GM20000 (cell line): ENCODE measurements around the gene AGR2.

Experiments
- DNase-seq: peaks from one replicate; pipeline ENCODE4 v3.0.0; 2012; ENCODE audit warnings: low spot score
- TF ChIP-seq, protein P1 (sequence below): IDR thresholded peaks from 2 replicates; pipeline ENCODE4 v1.5.1; 2012; ENCODE audit warnings: mild to moderate bottlenecking, control low read depth; ENCODE audit errors: extremely low read depth, missing control alignments

The AGR2 gene

DNA sequence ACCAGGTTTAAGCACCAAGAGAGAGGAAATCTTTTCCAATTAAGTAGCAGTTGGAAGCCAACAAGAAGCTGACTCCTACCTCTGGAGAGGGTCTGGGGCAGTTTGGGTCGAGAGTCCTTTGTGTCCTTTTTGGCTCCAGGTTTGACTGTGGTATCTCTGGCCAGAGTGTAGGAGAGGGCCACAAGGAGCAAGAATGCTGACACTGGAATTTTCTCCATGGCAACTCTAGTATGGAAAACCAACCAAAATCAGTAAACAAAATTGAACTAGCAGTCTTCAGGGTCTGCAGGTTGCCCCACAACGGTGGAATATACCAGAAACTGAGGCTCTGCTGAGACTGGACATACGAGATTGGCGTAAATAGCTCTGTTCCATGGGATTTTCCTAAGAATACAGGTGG, 3.2 kb downstream of the AGR2 start:
- TF ChIP-seq, protein P1, sequence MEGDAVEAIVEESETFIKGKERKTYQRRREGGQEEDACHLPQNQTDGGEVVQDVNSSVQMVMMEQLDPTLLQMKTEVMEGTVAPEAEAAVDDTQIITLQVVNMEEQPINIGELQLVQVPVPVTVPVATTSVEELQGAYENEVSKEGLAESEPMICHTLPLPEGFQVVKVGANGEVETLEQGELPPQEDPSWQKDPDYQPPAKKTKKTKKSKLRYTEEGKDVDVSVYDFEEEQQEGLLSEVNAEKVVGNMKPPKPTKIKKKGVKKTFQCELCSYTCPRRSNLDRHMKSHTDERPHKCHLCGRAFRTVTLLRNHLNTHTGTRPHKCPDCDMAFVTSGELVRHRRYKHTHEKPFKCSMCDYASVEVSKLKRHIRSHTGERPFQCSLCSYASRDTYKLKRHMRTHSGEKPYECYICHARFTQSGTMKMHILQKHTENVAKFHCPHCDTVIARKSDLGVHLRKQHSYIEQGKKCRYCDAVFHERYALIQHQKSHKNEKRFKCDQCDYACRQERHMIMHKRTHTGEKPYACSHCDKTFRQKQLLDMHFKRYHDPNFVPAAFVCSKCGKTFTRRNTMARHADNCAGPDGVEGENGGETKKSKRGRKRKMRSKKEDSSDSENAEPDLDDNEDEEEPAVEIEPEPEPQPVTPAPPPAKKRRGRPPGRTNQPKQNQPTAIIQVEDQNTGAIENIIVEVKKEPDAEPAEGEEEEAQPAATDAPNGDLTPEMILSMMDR, result no peak
- no peak for DNase-seq

DNA sequence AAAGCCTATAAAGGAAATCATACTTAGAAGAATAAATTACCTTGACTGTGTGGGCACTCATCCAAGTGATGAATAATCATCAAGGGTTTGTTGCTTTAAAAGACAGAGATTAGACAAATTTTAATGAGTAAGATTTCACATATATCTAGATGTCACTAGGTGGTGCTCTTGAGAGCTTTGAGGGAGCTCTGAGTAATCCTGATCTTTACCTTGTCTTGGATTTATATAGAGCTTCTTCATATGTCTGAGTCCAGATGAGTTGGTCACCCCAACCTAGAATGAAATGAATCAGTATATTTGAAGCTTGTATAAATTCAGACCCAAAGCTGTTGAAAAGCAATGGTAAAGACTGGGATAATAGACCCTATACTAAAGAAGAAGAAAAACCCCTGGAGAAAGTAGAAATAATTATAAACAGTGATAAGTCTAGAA, 3.7 kb downstream of the AGR2 start:
- peak; percentile 56 for DNase-seq
- TF ChIP-seq, protein P1, result no peak

DNA sequence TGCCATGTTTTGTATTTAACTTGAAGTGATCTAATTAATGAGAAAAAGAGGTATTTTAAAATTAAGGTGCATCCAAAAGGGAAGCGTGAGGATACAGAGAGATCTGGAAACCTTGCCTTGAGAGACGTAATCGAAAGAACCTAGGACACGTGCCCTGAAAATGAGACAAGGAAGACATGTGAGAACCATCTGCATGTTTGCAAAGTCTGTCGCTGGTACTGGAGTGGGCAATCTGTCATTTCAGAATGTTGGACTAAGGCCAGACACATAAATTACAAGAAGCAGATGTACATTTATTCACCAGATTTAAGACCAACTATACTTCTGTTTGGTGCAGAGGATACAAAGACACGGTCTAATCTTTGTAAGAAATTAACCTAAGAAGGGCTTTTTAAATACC, 9.2 kb downstream of the AGR2 start:
- DNase-seq, result no peak
- TF ChIP-seq, protein P1, result no peak

DNA sequence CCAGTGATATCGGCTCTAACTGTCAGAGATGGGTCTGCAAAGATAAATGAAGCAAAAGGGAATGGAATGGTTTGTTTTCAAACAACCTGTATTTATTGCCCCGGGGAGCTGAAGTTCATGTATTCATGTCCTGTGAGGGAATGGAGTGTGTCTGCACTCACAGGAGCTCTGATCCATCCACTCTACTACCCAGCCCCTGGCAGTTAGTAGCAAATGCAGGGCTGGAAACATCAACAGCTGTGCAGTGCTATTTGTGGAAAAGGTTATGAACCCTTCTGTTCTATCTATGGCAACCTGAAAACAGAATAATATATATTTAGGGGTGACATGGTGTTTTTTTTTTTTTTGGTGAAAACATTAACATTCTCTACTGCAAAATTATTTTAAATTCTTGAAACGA, 9.8 kb downstream of the AGR2 start:
- TF ChIP-seq, protein P1, result no peak
- DNase-seq, result no peak

DNA sequence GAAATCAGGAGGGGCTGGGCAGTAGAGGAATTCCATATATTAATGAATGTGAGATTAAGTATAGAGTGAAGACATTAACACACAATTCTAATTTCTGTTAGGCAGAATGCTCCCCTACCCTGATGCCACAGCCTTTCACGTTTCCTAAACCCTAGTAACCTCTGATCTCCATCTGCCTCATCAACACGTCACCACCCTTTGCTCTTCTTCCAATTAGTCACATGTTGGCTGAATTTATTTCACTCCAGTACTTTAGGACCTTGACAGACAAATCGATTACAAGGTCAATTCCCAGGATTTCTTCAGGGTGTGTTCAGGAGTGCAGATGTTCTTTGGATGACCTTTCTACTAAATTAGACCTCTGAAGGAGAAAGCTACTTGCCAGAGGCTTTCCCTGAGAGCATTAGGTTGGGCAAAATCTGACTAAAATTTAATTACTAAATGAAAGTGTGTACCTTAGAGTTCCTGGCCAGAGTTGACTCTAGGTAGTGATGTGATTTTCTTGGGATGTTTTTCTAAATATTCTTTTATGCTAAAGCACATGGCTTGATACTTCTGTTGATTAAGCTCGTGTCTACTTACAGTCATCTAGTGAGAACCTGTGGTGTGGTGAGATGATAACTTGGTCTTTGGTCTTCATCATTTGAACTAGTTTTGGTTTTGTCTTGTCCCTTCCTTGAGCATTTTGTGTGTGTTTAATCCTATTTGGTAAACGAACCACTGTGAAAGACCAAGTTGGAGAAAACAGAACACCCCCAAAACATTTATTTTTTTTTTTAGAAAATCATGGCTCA, 12.7 kb downstream of the AGR2 start:
- no peak for DNase-seq
- TF ChIP-seq, protein P1, result no peak

DNA sequence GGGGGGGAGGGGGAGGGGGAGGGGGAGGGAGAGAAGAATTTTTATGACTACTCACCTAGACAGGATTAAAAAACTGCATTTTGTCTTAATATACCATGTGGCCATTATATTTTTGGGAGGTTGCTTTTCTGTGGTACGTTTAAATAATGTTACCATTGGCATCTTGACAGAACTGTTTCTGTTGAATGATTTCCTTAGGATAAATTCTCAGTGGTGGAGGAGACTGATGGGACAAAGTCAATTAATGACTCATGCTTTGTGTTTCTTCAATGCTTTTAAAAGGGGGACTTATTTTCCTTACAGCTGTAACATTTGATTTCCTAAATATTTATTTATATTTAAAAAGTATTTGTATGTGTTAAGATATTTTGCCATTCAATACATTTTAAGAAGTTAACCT, 13.7 kb downstream of the AGR2 start:
- no peak for DNase-seq
- TF ChIP-seq, protein P1, result no peak

DNA sequence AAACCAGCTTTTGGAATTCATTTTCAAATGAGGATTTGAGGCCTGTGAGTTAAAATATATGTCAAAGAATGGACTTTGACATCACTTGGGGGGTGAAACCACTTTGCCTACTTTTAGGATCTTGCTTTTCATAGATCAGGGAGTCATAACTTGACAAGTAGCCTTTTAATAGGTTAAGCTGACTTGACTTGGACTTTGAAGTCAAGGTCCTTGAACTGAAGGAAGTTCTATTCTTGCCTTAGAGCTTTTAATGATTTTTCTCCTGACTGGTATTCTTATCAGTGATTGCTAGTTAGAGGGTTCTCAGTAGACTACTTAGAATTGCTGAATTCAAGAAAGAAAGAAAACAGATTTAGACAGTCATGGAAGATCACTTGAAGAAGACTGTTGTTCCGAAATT, 17.7 kb downstream of the AGR2 start:
- TF ChIP-seq, protein P1, result no peak
- DNase-seq, result no peak
